GM12878 (cell line): Measurements from ENCODE around the gene TXLNA.

Source experiments
- CTCF ChIP-seq, 3 experiments: IDR thresholded peaks in 2 of 3; conservative IDR thresholded peaks in 1 of 3; 2 replicates each; pipeline ENCODE4 v1.5.1; 2011; ENCODE audit warnings: low read depth in 3 of 3, low read length in 3 of 3, mild to moderate bottlenecking in 3 of 3, control low read depth in 2 of 3, moderate library complexity in 2 of 3, inconsistent platforms in 1 of 3, mixed read lengths in 1 of 3; ENCODE audit not compliant: control insufficient read depth in 2 of 3, insufficient read depth in 1 of 3; ENCODE audit errors: extremely low read depth in 1 of 3
- POU2F2 ChIP-seq: IDR thresholded peaks from 3 replicates; pipeline ENCODE4 v1.6.1; 2011; ENCODE audit warnings: low read depth, mild to moderate bottlenecking, low read length, borderline replicate concordance
- SREBF2 ChIP-seq: IDR thresholded peaks from 2 replicates; pipeline ENCODE4 v1.6.1; 2012; ENCODE audit warnings: mild to moderate bottlenecking, low read length
- TAF1 ChIP-seq: IDR thresholded peaks from 2 replicates; pipeline ENCODE4 v1.6.1; 2011; ENCODE audit warnings: mild to moderate bottlenecking, low read depth, low read length, borderline replicate concordance
- USF1 ChIP-seq: IDR thresholded peaks from 2 replicates; pipeline ENCODE4 v1.6.1; 2011; ENCODE audit warnings: borderline replicate concordance, low read depth, mild to moderate bottlenecking, moderate library complexity, mixed read lengths, low read length; ENCODE audit not compliant: insufficient read depth; ENCODE audit errors: extremely low read length
- ZBTB33 ChIP-seq: fragments of 450-650 bp; IDR thresholded peaks from 2 replicates; pipeline ENCODE4 v1.6.1; 2017; ENCODE audit warnings: mild to moderate bottlenecking

- TF ChIP-seq SREBF2 = no peak
- TF ChIP-seq USF1 = no peak
- no peak for TF ChIP-seq ZBTB33
- no peak for TF ChIP-seq CTCF (IDR thresholded peaks at IDR 0.05 in 2 of 3, conservative IDR thresholded peaks at IDR 0.05 in 1 of 3; ENCODE audit: control insufficient read depth in 2 of 3, extremely low read depth in 1 of 3, insufficient read depth in 1 of 3, low read depth in 3 of 3, low read length in 3 of 3)
- TF ChIP-seq POU2F2 = no peak
- no peak for TF ChIP-seq TAF1
These were observed 2.6 kb downstream of the TXLNA start for GRCh38 chr1:32182060-32182459.
